Immature natural killer cell (primary cell): ENCODE measurements around the gene ZNF865. TPM values are rescaled to one million over a fixed set of nuclear protein-coding genes. Genes with fewer than 3 reads are reported as not detected.

Experiments
- DNase-seq, 3 donors: peaks; one replicate each; pipeline ENCODE4 v3.0.0; 2022; ENCODE audit warnings: mixed read lengths in 1 of 3
- H3K27ac Mint-ChIP-seq, 6 donors: one replicate each; pipeline ENCODE4 v1.8.0; 2020; ENCODE audit warnings: mixed read lengths in 6 of 6, mild to moderate bottlenecking in 5 of 6, inconsistent platforms in 4 of 6, moderate library complexity in 3 of 6
- H3K27me3 Mint-ChIP-seq, 3 donors: one replicate each; pipeline ENCODE4 v1.8.0; 2020 to 2021; ENCODE audit warnings: low read depth in 3 of 3, mild to moderate bottlenecking in 3 of 3, mixed read lengths in 3 of 3, moderate library complexity in 3 of 3, inconsistent platforms in 1 of 3
- H3K36me3 Mint-ChIP-seq, 3 donors: one replicate each; pipeline ENCODE4 v1.8.0; 2020; ENCODE audit warnings: mixed read lengths in 3 of 3, inconsistent platforms in 2 of 3, mild to moderate bottlenecking in 2 of 3
- H3K4me1 Mint-ChIP-seq, 2 donors: one replicate each; pipeline ENCODE4 v1.8.0; 2020; ENCODE audit warnings: inconsistent platforms in 2 of 2, mild to moderate bottlenecking in 2 of 2, mixed read lengths in 2 of 2, moderate library complexity in 1 of 2
- H3K4me3 Mint-ChIP-seq, 5 donors: one replicate each; pipeline ENCODE4 v1.8.0; 2020; ENCODE audit warnings: mild to moderate bottlenecking in 5 of 5, mixed read lengths in 5 of 5, inconsistent platforms in 3 of 5, moderate library complexity in 3 of 5
- H3K9me3 Mint-ChIP-seq, 6 donors: one replicate each; pipeline ENCODE4 v1.8.0; 2020; ENCODE audit warnings: mild to moderate bottlenecking in 6 of 6, mixed read lengths in 6 of 6, inconsistent platforms in 4 of 6, moderate library complexity in 3 of 6
- polyA plus RNA-seq, 3 donors: library from polyadenylated mRNA; unstranded; fragments of 300-500 nt; fragmentation: Illumina TruSeq; gene quantifications; one replicate each; pipeline ENCODE4 v1.2.3, GENCODE V29; 2021

The ZNF865 gene
- polyA plus RNA-seq, 3 donors from 2014 or later: 0.08 to 0.18 TPM; not detected in 1

DNA sequence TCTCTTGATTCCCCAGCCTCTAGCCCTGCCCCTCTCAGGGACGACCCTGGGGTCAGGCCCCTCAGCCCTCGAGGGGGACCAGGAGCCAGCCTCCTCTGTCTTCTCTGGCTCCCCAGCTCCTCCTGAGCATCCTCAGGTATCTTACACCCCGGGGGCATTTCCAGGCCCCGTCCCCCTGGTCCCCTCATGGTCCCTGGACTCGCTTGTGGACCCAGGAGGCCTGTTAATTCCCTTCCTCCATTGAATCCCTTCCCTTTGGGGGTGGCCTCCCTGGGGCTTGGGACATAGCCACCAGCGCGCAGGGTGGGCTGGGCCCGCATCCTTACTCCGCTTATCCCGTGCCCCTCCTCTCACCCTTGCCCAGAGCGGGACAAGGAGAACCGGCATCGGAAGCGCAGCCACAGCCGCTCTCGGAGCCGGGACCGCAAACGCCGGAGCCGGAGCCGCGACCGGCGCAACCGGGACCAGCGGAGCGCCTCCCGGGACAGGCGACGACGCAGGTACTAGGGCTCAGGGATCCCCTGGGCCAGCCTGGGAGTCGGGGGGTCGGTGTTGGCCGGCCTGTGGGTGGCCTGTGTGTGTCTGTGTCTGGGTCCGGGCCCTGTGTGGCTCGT lies 53.5 kb downstream of the ZNF865 start:
- Mint-ChIP-seq H3K9me3 (no peaks in the 10 kb centered on the region), H3K4me3 (peak overlapping the region in 3 of 5 donors; percentile 18 to 94 (median 65)), H3K36me3 (peaks cover 8 to 22% (median 13%) of the 10 kb centered on the region in 3 donors), H3K27ac (peak overlapping the region in 1 of 6 donors; percentile 79), H3K4me1 (peaks cover 53 to 62% of the 10 kb centered on the region in 2 donors), H3K27me3 (peaks cover 11 to 23% (median 19%) of the 10 kb centered on the region in 3 donors)
- DNase-seq: no peak

DNA sequence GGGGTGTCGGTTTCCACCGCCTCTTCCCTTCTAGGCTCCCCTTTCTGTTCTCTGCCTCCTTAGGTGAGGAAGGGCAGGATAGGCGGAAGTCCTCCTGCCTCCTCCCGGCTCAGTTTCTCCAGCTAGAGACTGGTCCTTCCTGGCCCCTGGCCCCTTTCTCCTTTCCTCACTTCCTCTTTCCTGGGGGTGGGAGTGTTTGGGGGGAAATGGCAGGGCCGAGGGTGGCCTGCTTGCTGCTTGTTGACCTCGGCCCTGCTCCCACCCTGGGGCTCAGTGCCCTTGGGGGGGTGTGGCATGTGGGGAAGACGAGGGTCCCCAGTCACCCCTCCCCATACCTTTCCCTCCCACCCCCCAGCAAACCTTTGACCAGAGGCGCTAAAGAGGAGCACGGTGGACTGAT lies 54.4 kb downstream of the ZNF865 start:
- DNase-seq: no peak
- peaks cover 52 to 67% of the 10 kb centered on the region in 2 donors for H3K4me1 Mint-ChIP-seq
- H3K4me3 Mint-ChIP-seq: peak overlapping the region in 1 of 5 donors; percentile 65
- H3K9me3 Mint-ChIP-seq: no peaks in the 10 kb centered on the region
- H3K27ac Mint-ChIP-seq: peak overlapping the region in 2 of 6 donors; percentile 28 to 55
- peaks cover 8 to 31% (median 13%) of the 10 kb centered on the region in 3 donors for H3K36me3 Mint-ChIP-seq
- H3K27me3 Mint-ChIP-seq: peaks cover 4 to 16% (median 15%) of the 10 kb centered on the region in 3 donors

DNA sequence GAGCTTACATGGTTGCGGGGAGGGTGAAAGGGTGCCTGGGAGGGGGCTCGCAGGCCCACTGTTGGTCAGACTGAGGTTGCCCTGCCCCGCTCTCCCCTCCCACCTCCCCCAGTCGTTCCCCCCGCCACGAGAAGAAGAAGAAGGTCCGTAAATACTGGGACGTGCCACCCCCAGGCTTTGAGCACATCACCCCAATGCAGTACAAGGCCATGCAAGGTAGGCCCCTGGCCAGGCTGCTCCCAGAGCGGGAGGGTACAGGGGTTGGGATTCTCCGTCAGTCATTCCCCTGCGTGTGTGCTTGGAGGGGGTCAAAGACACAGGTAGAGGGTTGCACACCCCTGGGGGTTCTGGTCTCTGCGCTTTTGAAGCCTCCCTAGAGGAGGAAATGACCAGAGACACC lies 55.0 kb downstream of the ZNF865 start:
- no peak overlapping the region for H3K4me3 Mint-ChIP-seq
- no peaks in the 10 kb centered on the region for H3K9me3 Mint-ChIP-seq
- no peak for DNase-seq
- H3K4me1 Mint-ChIP-seq: peaks cover 51 to 67% of the 10 kb centered on the region in 2 donors
- no peak overlapping the region for H3K27ac Mint-ChIP-seq
- H3K36me3 Mint-ChIP-seq: peaks cover 8 to 33% (median 13%) of the 10 kb centered on the region in 3 donors
- H3K27me3 Mint-ChIP-seq: peaks cover 5 to 12% (median 11%) of the 10 kb centered on the region in 3 donors

- Mint-ChIP-seq H3K36me3 (peaks cover 8 to 33% (median 13%) of the 10 kb centered on the region in 3 donors), H3K9me3 (no peaks in the 10 kb centered on the region), H3K4me3 (no peak overlapping the region), H3K27ac (no peak overlapping the region), H3K27me3 (peaks cover 2 to 8% (median 8%) of the 10 kb centered on the region in 3 donors), H3K4me1 (peaks cover 45 to 61% of the 10 kb centered on the region in 2 donors)
- no peak for DNase-seq
Measured at GRCh38 chr19:55660991-55661390, 55.5 kb downstream of the ZNF865 start.

- peaks cover 2 to 8% (median 3%) of the 10 kb centered on the region in 3 donors for H3K27me3 Mint-ChIP-seq
- H3K9me3 Mint-ChIP-seq: no peaks in the 10 kb centered on the region
- H3K27ac Mint-ChIP-seq: peak overlapping the region in 2 of 6 donors; percentile 41 to 76
- H3K36me3 Mint-ChIP-seq: peaks cover 8 to 33% (median 13%) of the 10 kb centered on the region in 3 donors
- no peak for DNase-seq
- H3K4me1 Mint-ChIP-seq: peaks cover 38 to 53% of the 10 kb centered on the region in 2 donors
- H3K4me3 Mint-ChIP-seq: no peak overlapping the region
Measured at GRCh38 chr19:55661826-55662225, 56.4 kb downstream of the ZNF865 start.

DNA sequence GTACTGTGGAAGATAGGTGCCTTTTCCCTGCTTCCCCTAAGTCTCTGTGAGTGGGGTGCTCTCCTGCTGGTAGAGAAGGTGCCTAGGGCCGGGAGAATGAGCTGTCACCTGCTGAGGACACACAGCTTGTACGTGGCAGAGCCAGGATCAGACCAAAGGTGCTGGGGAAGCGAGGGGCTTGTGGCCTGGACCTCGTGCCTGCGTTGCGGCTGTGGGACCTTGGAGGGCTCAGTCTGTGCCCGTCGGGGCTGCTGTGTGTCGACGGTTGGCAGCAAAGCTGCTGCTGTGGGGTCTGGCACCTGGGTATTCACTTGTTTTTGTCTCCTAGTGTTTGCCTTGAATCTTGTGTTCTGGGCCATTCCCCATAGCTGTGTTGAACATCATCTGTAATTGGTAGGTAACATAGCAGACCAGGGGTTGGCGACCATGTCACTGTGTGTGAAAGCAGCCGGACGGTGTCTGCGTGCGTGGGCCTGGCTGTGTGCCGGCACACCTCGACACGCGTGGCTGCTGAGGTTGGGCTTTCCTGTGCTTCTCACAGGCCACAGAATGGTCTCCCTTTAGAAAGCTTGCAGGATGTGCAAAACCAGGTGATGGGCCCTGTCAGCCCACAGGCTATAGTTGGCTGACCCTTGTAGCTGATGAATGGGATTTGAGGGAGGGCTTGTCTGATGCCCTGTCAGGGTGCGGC lies 58.5 kb downstream of the ZNF865 start:
- Mint-ChIP-seq H3K27me3 (peaks cover 3 to 6% (median 5%) of the 10 kb centered on the region in 3 donors), H3K4me1 (peaks cover 21 to 35% of the 10 kb centered on the region in 2 donors), H3K36me3 (peaks cover 8 to 33% (median 13%) of the 10 kb centered on the region in 3 donors), H3K4me3 (no peak overlapping the region), H3K9me3 (no peaks in the 10 kb centered on the region), H3K27ac (peak overlapping the region in 2 of 6 donors; percentile 17 to 55)
- DNase-seq: no peak

GRCh38 chr19:55666343-55667005 lies 61.0 kb downstream of the ZNF865 start:
- peaks cover 3 to 9% (median 8%) of the 10 kb centered on the region in 3 donors for H3K27me3 Mint-ChIP-seq
- no peak overlapping the region for H3K27ac Mint-ChIP-seq
- H3K9me3 Mint-ChIP-seq: peaks cover 0 to 1% (median 0%) of the 10 kb centered on the region in 6 donors
- peak overlapping the region in 1 of 5 donors; percentile 8 for H3K4me3 Mint-ChIP-seq
- DNase-seq: no peak
- H3K4me1 Mint-ChIP-seq: peaks cover 21 to 38% of the 10 kb centered on the region in 2 donors
- H3K36me3 Mint-ChIP-seq: peaks cover 8 to 30% (median 13%) of the 10 kb centered on the region in 3 donors

Other genes starting within 250 kb of the ZNF865 start
- gene GARIN5B, start 242.4 kb upstream of the ZNF865 start, polyA plus RNA-seq: not detected
- gene IL11, start 235.2 kb upstream of the ZNF865 start, polyA plus RNA-seq: not detected
- gene TMEM190, start 228.8 kb upstream of the ZNF865 start, polyA plus RNA-seq: not detected
- gene TMEM238, start 221.4 kb upstream of the ZNF865 start, polyA plus RNA-seq: 1 to 10 TPM in 1 of 3 donors, not detected in 2; 1.0 TPM
- gene RPL28, start 219.7 kb upstream of the ZNF865 start, polyA plus RNA-seq: 100 to 1,000 TPM; 118 to 365 (median 350) TPM
- gene UBE2S, start 197.9 kb upstream of the ZNF865 start, polyA plus RNA-seq: 10 to 100 TPM; 40.2 to 72.1 (median 47.0) TPM
- gene SHISA7, start 162.3 kb upstream of the ZNF865 start, polyA plus RNA-seq: not detected
- gene ISOC2, start 144.0 kb upstream of the ZNF865 start, polyA plus RNA-seq: 10 to 100 TPM; 30.4 to 46.0 (median 34.2) TPM
- not detected for gene C19orf85, start 140.9 kb upstream of the ZNF865 start, polyA plus RNA-seq
- gene ZNF628, start 129.0 kb upstream of the ZNF865 start, polyA plus RNA-seq: under 1 TPM; 0.14 to 0.72 (median 0.21) TPM
- gene NAT14, start 120.5 kb upstream of the ZNF865 start, polyA plus RNA-seq: 1 to 10 TPM in 2 of 3 donors, not detected in 1; 2.7 to 4.8 TPM
- not detected for gene SSC5D, start 117.2 kb upstream of the ZNF865 start, polyA plus RNA-seq
- not detected for gene SBK2, start 68.5 kb upstream of the ZNF865 start, polyA plus RNA-seq
- gene SBK3, start 60.1 kb upstream of the ZNF865 start, polyA plus RNA-seq: not detected
- under 1 TPM in 2 of 3 donors, not detected in 1; 0.19 to 0.64 TPM for gene ZNF579, start 24.8 kb upstream of the ZNF865 start, polyA plus RNA-seq
- gene FIZ1, start 6.1 kb upstream of the ZNF865 start, polyA plus RNA-seq: 1 to 10 TPM in 2 of 3 donors, under 1 TPM in 1; 0.63 to 1.7 (median 1.0) TPM
- gene ZNF524, start 5.4 kb upstream of the ZNF865 start, polyA plus RNA-seq: 10 to 100 TPM; 23.9 to 36.4 (median 31.7) TPM
- gene ZNF784, start 18.9 kb downstream of the ZNF865 start, polyA plus RNA-seq: under 1 TPM; 0.59 to 0.78 (median 0.62) TPM
- gene ZNF580, start 35.4 kb downstream of the ZNF865 start, polyA plus RNA-seq: 10 to 100 TPM in 2 of 3 donors, 1 to 10 TPM in 1; 9.6 to 27.8 (median 13.8) TPM
- gene ZNF581, start 38.0 kb downstream of the ZNF865 start, polyA plus RNA-seq: 10 to 100 TPM in 2 of 3 donors, 1 to 10 TPM in 1; 8.4 to 24.9 (median 20.6) TPM
- gene CCDC106, start 42.6 kb downstream of the ZNF865 start, polyA plus RNA-seq: 1 to 10 TPM in 2 of 3 donors, not detected in 1; 1.1 to 1.7 TPM
- gene U2AF2, start 49.4 kb downstream of the ZNF865 start, polyA plus RNA-seq: 10 to 100 TPM in 1 of 3 donors, 1 to 10 TPM in 2; 3.1 to 17.0 (median 8.0) TPM
- gene EPN1, start 69.6 kb downstream of the ZNF865 start, polyA plus RNA-seq: 10 to 100 TPM in 1 of 3 donors, 1 to 10 TPM in 2; 3.0 to 15.3 (median 3.7) TPM
- gene NLRP9, start 132.8 kb downstream of the ZNF865 start, polyA plus RNA-seq: not detected
- not detected for gene RFPL4A, start 153.4 kb downstream of the ZNF865 start, polyA plus RNA-seq
- gene RFPL4AL1, start 163.5 kb downstream of the ZNF865 start, polyA plus RNA-seq: under 1 TPM in 1 of 3 donors, not detected in 2; 0.48 TPM
- gene NLRP11, start 226.4 kb downstream of the ZNF865 start, polyA plus RNA-seq: not detected
- not detected for gene NLRP4, start 230.9 kb downstream of the ZNF865 start, polyA plus RNA-seq